Stimulated activated CD4-positive, alpha-beta T cell treated with anti-CD3 and anti-CD28 coated beads, Interleukin-15, amount 100 ng/mL, for 48 hours (primary cell): ENCODE data around the gene KIF14.
A peak's percentile ranks its signal among the peaks of the same experiment; 100 is the strongest.
"Not testable (repeated sequence)": the region's sequence is repeated elsewhere in the genome, so short reads cannot be mapped to it uniquely, and the experiment has no call there.

ENCODE experiments used
- DNase-seq, 2 donors: peaks; one replicate each; pipeline ENCODE4 v3.0.0-alpha.2; 2020; ENCODE audit warnings: low read depth in 2 of 2

KIF14 gene

GRCh38 chr1:200631375-200631774, 10.8 kb upstream of the KIF14 start:
- no peak for DNase-seq

DNA sequence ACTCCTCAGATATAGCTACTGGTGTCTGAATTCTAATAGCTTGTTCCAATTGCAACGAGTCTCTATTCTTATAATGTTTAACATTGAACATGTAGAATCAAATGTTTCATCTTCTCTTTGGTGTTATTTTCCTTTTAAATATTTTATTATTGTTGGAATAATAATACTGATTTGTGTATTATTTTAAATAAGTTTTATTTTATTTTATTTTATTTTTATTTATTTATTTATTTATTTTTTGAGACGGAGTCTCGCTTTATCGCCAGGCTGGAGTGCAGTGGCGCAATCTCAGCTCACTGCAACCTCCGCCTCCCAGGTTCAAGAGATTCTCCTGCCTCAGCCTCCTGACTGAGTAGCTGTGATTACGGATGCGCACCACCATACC, 10.0 kb upstream of the KIF14 start:
- DNase-seq = not testable (repeated sequence)

- no peak for DNase-seq
Observed at GRCh38 chr1:200629876-200630514, 9.4 kb upstream of the KIF14 start.

DNA sequence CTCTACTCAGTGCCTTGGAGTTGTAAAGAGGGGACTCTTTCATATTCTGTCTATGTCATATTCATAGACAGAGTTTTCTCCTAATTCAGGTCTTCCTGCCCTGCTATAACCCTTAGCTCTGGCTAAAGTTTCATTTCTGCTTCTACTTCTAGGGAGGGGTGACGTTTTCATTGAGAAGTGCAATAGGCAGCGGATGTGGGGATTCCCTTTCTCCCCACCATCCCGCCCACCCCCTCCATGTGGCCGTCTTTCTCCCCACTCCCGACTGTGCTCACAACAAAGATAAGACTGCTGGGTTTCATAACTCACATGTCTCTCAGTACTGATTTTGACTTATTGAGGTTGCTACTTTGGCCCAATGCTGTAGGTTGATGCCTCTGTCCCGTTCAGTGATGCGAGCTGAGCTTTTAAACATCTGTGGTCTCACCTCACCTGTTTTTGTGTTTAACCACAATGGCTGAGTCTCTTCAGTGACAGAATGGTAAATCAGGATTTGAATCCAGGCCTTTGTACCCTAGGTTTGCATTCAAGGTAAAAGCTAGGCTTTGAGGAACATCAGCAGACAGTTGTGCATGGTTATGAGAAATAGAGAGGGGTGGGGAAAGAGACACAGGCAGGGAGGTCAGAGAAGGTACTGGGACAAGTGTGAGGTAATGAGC, 7.8 kb upstream of the KIF14 start:
- peak; percentile 8 to 45 for DNase-seq

GRCh38 chr1:200627575-200628222, 7.1 kb upstream of the KIF14 start:
- no peak for DNase-seq

DNA sequence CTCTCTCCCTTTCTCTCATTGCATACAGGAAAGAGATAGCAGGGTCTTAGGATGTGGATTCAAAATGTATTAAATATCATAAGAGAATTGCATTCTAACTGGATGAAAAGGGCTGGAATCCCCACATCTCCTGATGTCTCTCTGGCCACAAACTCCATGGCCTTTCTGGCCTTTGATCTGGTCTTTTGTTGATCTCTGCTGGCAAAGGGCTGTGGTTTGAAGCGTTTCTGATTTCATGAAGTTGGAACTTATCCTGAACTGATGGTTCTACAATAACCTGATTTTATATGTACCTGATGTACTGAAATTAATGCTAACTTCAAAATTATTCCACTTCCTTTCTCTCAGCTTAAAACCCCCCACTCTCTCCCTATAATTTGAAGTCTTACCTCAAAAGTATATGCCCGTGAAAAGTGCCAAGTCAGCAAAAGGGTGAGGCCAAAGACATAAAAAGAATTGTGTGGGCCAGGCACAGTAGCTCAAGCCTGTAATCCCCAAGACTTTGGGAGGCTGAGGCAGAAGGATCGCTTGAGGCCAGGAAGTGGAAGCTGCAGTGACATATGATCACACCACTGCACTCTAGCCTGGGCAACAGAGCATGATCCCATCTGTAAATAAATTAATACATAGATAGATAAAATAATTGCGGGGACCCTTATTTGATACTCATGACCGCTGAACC, 6.4 kb upstream of the KIF14 start:
- DNase-seq = no peak

DNA sequence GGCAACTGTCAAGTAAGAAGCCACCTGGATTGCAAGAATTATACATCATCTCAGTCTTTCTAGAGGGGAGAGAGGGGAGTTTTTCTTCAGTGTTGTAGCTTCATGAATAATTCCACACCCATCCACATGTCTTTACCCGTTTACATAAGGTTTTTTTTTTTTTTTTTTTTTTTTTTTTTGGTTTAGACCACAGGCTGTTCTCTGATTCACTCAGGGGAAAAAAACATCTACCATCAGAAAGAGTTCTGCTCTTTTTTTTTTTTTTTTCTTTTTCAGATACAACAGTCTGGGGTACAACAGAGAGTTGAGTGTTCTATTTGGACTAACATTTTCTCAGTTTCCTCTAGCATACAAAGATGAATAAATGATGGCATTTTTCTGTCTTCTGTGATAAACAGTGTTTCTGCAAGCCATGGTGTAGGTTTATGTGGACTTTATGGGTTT, 4.9 kb upstream of the KIF14 start:
- DNase-seq = no peak

DNA sequence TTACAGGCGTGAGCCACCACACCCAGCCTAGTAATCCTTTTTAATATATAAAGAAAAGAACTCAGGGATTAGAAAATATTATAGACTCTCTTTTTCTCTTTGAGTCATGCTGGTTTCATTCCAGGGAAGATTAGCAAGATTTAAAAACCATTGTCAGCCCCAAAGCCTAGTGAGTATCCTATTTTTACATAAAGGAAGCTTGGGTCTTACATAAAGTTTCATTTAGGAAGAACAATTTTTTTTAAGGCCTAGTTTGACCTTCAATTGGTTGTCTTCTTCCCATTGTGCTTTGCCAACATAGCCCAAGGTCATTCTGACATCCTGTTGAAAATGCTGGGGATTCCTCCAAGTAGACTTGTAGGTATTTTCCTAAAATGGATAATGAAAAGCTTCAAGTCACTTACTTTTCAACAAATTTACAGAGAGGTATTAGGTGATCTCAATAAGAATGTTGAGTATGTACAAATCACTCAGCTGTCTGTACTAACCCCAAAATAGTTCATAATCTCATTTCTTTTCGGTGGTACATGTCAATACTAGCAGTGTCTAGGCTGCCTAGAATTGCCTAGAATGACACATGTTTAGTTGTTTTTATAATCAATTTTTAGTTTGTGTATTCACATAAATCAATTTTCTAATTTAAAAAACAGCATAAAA, 4.3 kb upstream of the KIF14 start:
- no peak for DNase-seq

DNA sequence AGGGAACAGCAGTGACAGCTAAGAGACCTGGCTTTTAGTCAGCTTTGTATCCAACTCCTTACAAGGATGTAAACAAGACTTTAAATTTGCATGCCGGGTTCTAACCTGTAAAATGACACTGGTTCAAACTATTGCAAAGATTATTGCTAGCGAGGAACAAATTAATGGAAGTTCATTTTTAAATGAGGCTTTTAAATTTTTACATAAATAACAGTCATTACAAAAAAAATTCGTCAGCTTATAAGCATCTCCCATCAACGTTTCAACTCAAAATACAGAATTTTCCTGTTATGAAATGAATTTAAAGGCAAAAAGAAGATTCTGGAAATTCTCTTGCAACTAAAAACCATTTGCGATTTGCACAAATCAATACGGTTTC, 668 bp downstream of the KIF14 start:
- no peak for DNase-seq

- DNase-seq = no peak
Observed at GRCh38 chr1:200610846-200611245, 9.7 kb downstream of the KIF14 start.

- no peak for DNase-seq
Observed at GRCh38 chr1:200602632-200603031, 17.9 kb downstream of the KIF14 start.

DNA sequence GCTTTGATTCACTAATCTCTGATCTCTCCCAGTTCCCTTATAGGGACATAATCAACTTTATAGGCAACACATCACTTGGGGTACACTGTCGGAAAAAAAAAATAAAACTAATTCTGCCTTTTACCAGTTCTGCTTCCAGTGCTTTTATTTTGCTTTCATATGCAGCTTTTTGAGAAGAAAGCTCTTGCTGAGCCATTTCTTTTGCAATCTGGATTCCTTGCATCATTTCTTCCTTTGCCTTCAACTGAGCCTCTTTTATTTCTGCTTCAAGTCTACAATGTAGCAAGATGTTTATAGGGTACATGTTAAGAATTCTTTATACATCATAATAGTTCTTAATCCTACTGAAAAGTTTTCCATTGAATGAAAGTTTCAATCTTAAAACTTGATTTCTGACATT, 30.6 kb downstream of the KIF14 start:
- DNase-seq = no peak

- DNase-seq = no peak
Observed at GRCh38 chr1:200588698-200589097, 31.9 kb downstream of the KIF14 start.

DNA sequence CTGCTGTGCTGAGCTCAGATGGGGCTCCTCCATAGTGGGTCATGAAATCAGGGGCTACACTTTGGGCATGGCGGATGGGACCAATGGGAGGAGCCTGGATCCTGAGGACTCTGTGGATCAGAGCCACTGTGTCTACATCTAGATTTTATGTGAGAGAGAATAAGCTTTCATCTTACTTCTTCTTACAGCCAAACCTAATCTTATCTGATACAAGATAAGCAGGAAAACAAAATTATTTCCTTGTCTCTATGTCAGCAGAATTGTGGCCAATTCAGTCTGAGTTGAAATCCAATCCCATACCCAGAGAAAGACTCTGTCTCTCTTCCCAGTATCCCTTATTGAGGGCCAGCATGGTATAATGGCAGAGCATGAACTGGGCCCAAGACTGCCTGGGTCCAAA, 56.2 kb downstream of the KIF14 start:
- DNase-seq = no peak

DNA sequence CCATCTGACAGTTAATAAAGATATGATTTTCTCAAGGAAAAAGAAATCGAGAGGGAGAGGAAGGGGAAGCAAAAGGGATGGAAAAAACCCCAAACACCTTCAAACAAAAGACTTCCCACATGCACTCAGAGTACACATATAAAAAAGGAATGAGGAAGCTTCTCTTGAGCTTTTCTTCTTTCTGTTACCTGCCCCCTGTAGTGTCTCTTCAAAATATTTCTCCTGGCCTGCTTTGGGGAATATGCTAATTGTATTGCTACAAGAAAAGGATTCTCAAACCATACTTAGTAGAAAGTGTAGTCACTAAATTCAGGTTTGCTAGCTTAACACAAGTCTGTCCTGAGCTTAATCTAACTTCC, 58.7 kb downstream of the KIF14 start:
- no peak for DNase-seq

DNA sequence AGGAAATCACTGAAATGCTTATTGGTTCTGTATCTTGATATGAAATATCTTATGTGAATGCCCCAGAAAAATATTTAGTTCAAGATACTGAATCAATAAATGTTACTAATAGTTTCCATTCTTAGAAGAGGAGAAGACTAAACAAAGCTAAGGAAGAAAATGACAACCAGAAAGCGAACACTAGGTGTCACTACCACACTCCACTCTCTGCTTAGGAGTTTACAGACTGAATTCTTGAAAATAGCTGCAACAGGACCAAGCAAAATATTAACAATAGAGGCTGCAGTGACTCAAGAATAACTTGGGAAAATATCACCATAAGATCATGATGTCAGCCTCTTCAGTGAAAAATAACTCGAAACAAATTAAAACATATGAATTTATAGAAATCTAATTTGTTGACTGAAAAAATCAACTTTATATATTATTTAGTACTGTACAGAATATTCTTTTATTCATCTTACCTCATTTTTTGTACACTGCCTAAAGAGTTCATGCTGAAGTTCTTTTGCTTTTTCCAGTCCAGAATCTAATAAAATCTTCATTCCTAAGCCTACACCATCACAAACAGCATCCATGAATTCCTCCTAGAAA, 61.6 kb downstream of the KIF14 start:
- DNase-seq = no peak

DNA sequence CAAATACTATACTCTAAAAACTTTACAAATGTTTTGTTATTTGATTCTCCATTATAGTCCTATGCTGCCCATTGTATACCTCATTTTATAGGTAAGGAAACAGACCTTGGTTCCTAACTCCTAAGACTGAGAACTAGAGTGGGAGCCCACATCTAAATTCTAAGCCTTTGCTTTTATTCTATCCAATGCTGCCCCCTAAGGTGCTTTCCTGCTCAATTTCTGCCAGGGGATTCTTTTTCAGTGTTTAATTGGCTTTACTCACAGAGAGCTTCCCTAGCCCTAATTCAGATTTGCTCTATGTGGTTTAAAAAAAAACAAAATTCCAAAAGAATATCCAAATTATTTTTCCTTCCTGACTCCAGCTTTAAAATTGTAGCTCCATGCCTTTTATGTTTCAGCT, 64.5 kb downstream of the KIF14 start:
- DNase-seq = no peak

- DNase-seq = not testable (repeated sequence)
Observed at GRCh38 chr1:200552737-200553136, 67.8 kb downstream of the KIF14 start.

DNA sequence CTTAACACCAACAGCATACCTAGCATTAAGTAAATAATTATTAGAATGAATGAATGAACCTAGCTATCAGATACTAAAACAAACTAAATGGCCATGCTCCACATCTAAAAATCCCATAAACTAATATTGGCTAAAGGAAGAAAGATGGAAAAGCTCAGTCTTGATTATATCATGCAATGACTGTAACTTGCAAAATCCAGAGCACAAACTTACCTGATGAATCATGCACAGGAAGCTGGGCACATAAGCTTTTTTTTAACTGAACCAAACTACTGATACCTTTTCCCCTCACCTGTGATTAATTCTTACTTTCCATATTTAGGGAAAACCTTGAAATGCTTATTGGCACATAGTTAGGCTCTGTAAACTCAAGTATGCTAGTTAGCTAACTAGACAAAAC, 70.2 kb downstream of the KIF14 start:
- no peak for DNase-seq

GRCh38 chr1:200547386-200547785, 73.2 kb downstream of the KIF14 start:
- DNase-seq = no peak

GRCh38 chr1:200546577-200546976, 74.0 kb downstream of the KIF14 start:
- no peak for DNase-seq

- no peak for DNase-seq
Observed at GRCh38 chr1:200542162-200542561, 78.4 kb downstream of the KIF14 start.
